ENCODE measurements around the gene PLAAT3. TPM values are rescaled to one million over a fixed set of nuclear protein-coding genes. Genes with fewer than 3 reads are reported as not detected.
"Not testable (repeated sequence)": the region's sequence is repeated elsewhere in the genome, so short reads cannot be mapped to it uniquely, and the experiment has no call there.

The PLAAT3 gene
- total RNA-seq, 1 donor from 2014 or later: 3.0 TPM

DNA sequence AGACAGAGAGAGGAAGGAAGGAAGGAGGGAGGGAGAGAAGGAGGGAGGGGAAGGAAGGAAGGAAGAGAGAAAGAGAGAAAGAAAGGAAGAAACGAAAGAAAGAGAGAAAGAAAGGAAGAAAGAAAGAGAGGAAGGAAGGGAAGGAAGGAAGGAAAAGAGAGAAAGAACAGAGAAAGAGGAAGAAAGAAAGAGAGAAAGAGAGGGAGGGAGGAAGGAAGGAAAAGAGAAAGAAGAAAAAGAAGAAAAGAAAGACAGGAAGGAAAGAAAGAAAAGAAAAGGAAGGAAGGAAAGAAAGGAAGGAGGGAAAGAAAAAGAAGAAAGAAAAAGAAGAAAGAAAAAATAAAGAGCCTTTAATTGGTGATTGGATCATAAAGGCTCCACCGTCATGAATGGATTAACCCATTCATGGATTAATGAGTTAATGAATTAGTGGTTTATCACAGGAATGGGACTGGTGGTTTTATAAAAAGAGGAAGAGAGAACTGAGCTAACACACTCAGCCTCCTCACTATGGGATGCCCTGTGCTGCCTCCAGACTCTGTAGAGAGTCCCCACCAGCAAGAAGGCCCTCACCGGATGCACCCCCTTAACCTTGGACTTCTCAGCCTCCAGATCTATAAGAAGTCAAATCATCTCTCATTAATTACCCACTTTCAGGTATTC, 42.1 kb downstream of the PLAAT3 start:
- intact Hi-C loops (cut with micrococcal nuclease): no loop called here

DNA sequence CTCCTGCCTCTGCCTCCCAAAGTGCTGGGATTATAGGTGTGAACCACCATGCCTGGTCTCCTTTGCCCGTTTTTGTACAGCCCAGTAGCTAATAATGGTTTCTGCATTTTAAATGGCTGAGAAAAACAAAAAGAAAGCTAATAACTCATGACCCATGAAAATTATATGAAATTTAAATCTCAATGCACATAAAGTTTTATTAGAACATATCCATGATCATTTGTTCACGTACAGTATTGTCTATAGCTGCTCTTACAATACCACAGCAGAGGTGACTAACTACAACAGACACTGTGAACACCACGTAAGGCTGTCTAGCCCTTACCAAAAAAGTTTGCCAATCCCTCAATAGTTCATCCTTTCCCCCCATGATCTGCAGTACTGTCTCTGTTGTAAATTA, 44.7 kb downstream of the PLAAT3 start:
- intact Hi-C loops (cut with micrococcal nuclease): loop anchor here (5.0 kb wide), 1 partner anchor 43 kb away; the partner anchor contains the start of gene PLAAT3

DNA sequence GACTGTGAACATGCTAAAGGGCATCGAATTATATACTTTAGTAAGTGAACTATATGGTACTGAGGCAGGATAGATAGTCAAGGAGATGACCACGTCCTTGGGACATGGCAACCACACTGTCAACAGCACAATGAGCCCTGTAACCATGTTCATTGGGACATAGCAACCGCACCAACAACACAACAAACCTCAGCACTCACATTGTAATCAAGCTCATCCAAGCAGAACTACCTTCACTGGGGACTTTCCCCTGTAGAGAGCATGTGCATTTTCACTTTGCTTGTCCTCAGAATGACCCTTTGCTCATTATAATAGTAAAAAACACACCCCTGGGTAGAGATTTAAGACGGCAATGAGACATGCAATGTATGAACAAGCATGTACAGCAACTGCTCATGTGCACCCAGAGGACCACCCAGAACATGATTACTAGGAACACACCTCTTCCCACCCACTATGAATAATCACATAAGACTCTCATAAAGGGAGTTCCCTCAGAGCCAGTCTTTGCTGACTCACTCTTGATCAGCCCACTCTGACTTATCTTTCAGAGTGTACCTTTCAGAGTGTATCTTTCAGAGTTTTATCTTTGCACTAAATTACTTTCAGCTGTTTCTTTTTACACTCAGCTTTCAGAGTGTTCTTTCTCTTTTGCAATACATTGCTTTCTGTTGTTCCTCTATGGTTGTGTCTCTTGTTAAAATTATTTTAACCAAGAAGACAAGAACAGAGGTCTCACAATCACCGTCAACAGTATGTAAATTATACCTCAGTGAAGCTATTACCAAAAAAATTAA, 47.0 kb downstream of the PLAAT3 start:
- intact Hi-C loops (cut with micrococcal nuclease): loop anchor here (1.0 to 5.0 kb wide), 8 partner anchors 14 to 687 kb away; partner anchors contain the start of genes ATL3, PLAAT3, PLAAT4 and RTN3

DNA sequence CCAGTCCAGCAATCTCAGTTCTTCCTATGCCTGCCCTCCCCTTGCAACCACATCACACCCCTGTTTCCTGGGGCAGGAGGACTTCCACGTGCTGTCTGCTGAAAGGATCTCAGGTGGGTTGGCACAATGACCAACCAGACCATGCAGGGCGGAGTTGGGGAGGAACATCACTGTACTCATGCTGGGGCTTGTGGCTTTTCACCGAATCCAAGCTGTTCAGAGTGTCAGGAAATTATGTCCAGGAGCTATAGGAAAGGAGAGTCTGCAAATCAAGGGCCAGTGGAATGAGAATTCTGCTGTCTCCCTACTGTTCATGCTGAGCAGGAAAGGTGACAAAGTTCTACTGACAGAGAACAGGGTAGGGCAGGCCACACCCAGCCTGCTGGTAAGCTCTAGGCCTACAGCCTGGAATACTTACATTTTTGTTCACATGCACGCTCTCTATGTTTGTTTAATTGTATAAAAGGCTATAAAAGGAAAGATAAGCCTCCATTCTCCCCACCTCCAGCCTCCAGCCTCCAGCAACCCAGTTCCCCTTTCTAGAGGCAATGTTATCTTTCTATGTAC, 49.4 kb downstream of the PLAAT3 start:
- intact Hi-C loops (cut with micrococcal nuclease): loop anchor here (1.0 to 5.0 kb wide), 3 partner anchors 9 to 47 kb away; partner anchors contain the start of gene PLAAT3

DNA sequence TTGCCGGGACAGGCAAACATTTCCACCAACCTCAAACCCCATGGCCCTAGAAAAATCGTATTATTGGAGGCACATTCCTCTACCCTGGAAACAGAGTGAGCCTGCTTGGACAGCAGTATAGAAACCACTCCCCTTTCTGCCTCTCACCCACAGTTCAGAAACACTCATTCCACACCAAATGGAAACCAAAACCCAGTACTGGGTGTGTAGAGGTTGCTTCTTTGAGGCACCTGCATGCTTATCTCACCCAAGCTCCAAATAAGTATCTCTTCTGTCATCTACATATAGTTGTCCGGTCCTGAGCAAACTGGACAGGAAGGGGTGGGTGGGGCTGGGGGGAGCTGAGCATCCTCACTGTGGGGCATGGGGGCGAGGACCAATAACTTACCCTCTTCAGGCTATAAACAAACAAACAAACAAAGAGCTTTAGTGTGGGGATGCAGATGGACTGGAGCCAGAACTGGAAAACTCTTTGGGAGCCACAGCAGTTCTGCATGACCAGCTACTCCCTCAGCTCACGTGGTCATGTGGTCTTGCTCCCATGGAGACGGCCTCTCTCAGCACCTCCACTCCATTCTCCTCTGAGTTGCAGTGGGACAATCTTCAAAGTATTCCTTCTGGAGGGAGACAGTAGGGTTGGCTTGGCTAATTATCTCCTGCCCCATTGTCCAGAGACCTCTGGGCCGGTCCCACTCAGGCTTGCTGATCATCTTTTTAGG, 50.0 kb downstream of the PLAAT3 start:
- intact Hi-C loops (cut with micrococcal nuclease): loop anchor here (1.0 kb wide), 2 partner anchors 10 kb away; no protein-coding TSS in a partner anchor

DNA sequence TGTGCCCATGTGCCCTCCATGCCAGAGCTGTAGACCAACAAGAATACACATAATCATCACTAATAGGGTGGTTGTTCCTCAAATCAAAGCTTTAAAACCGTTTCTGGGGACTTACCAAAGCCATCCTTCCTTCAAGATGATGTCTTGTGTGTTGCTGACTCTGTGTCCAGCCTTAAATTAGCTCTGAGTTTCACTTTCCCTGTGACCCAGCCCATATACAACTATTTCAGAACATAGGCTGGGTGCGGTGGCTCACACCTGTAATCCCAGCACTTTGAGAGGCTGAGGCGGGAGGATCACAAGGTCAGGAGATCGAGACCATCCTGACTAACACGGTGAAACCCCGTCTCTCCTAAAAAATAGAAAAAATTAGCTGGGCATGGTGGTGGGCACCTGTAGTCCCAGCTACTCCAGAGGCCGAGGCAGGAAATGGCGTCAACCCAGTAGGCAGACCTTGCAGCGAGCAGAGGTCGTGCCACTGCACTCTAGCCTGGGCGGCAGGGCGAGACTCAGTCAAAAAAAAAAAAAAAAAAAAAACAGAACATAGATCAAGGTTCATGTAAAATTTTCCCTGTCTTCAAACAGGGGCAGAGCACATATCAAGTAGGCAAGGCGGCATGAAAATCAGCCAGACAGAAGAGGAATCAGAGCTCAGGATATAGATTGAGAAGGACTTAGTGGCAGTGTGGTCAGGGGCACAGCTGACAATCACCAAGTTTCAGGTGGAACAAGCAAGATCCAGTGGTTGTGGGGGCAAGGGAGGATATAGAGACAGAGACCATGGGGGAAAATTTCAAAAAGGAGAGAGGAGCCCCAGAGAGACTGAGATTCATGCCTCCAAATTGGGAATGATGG, 50.8 kb downstream of the PLAAT3 start, which contains the start of gene PLAAT2:
TSS of gene PLAAT2 (minus strand) at position 179 of the 855 bp plus-strand sequence. CDS start at position 124, 55 bp downstream.
- intact Hi-C loops (cut with micrococcal nuclease): loop anchor here (1.0 kb wide), 2 partner anchors 9 to 11 kb away; no protein-coding TSS in a partner anchor

DNA sequence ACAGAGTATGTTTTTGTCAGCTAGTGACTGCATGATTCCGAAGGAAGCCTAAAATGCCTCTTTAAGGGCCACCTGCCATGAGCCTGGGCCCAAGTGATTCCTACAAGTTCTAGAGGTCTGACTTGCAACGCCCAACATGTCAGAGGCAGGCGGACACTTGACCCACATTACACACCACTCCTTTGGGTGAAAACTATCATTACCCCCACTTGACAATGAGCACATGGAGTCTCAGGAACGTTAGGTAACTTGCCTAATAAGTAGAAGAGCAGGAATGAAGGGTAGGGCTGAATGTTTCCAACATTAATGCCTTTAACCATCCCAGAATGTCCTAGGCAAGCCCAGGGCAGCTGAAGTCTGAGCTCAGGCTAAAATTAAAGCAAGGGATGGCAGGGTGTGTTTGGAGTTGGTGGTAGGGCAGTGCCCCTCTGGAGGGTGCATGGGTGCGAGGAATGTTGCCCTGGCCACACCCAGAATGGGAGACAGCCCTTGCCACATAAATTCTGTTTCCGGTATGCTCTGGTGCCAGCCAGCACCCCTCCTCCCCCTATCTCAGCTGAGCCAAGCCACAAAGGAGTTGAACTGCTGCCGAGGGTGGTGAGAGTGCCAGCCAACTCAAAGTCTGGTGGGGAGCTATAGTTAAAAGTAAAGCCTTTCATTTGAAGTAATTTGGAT, 53.6 kb downstream of the PLAAT3 start:
- intact Hi-C loops (cut with micrococcal nuclease): no loop called here

DNA sequence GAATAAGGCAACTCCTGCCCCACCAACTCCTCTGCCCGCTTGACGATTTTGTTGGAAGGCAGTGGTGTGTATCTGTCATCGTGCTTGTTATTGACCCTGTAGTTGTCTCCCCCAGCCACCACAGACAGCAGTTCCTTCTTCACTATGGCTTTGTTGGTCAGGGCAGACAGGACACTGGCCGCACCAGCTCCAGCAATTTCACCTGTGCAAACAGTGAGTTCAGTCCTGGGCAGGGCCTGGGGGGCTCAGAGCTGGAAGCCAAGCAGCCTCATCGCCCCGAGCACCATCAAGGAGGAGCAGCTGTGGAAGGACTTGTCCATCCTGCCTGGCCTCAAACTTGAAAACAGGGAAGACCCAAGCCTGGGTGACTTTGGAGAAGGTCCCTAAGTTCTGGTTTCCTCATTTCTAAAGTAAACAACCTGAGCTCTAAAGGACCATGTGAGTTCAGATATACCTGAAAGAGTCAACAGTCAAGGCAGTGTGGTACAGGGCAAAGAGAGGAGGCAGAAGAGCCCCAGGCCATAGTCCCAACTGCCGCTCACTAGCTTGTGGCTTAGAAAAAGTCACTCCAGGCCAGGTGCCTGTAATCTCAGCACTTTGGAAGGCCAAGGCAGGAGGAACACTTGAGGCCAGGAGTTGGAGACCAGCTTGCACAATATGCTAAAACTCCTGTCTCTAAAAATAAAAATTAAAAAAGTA, 55.6 kb downstream of the PLAAT3 start:
- intact Hi-C loops (cut with micrococcal nuclease): no loop called here

DNA sequence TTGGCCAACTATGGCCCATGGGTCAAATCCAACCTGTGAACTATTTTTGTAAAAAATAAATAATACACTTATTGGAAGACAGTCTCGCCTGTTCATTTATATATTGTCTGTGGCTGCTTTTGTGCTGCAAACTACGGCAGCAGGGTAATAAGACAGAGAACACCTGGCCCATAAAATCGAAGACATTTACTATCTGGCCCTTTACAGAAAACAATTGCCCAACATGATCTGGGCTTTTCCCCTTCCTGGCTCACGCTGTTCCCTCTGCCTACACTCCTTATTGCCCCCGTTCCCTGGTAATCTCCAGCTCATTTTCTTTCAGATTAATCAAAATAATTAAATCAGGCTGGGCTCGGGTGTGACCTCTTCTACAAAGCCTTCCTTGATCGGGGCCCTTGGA, 56.7 kb downstream of the PLAAT3 start:
- intact Hi-C loops (cut with micrococcal nuclease): no loop called here

DNA sequence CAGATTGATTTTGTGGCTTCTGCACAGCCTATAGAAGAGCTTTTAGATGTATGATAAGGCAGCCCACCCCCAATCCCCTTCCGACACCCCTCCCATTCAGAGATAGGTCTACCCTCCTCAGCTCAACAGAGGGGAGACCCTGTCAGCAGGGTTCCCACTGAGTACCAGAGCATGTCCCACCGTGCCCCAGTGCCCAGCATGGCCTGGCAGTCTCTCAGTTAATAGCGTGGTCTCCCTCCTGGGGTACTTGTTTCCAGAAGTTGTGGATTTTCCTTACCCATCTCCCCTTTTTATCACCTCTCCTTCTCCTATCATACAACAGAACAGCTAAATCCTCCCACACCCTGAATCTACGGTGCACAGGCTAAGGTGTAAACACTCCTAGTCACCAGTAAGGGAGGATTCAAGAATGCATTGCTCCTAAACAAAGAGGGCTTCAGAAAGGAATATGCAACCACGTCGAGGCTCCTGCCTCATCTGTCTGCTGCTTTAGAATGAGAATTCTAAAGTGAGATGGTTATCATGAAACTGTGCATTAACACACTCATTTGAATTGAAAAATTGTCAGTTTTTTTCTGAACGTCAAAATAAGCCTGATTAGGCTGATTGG, 57.7 kb downstream of the PLAAT3 start:
- intact Hi-C loops (cut with micrococcal nuclease): no loop called here

DNA sequence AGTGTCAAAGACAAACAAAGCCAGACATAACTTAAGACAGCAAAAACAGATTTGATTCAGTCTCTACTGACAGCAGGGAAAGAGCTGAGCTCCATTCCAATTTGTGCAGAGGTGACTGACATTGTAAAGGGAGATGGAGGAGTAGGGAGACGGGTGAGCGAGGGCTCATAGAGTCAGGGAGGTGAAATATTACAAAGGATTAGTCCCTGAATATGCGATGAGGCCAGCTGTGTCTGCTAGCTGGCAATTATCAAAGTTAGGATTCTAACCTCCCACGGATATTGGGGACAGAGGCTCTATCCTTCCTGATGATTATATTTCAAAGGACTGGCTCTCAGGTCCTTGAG, 59.4 kb downstream of the PLAAT3 start:
- intact Hi-C loops (cut with micrococcal nuclease): loop anchor here (1.0 kb wide), 1 partner anchor 9 kb away; no protein-coding TSS in a partner anchor

DNA sequence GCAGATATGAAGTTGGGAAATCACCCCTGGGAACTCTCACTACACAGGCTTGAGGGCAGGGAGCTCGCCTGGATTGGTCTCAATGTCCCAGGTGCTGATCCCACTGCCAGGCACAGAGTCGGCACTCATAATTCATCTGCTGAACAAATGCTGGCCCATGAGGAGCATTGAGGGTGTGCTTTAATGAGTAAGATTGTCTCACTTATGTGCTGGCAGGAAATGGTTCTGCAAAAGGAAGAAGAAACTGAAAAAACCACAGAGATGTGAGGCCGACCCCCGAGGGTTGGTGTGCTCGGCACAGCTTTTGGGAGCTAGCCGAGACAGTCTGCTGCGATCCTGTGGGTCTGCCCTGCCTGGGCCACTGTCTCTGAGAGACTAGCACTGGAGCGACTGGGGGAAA, 60.5 kb downstream of the PLAAT3 start:
- intact Hi-C loops (cut with micrococcal nuclease): loop anchor here (1.0 kb wide), 3 partner anchors 11 to 17 kb away; partner anchors contain the start of gene PLAAT4

DNA sequence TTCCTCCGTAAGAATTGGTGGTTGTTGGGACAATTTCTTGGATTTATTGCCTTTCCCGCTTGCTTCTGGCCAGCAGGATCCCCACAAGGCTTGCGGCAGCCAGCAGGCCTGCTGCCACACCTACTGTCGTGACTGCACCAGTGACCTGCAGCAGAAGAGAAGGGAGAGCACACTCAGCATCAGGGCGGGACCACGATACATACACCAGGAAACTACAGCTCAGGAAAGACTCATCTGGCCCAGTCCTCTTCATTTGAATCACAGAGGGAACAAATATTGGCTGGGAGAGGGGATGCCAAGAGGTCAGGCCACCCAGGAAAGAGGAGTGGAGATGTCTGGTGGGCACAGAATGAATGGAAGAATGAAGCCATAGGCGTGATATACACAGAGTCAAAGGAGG, 61.3 kb downstream of the PLAAT3 start:
- intact Hi-C loops (cut with micrococcal nuclease): loop anchor here (1.0 kb wide), 2 partner anchors 14 to 17 kb away; partner anchors contain the start of gene PLAAT4

DNA sequence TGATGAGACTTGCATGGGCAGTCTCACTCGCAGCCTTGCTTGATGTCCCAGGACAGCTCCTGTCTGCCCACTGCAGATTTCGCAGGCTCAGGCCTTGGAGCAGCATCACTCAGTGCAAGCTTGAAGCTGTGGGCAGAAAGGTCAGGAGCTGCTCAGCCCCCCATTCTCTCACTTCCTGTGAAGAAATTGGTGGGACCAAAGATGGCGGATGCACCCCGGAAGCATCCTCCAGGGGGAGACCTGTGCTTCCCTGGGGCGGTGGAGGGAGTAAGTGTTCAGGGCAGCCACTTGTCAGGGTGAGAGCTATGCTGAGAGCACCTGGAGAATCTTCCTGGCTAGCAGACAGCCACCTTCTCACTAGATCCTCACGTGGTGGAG, 62.4 kb downstream of the PLAAT3 start:
- intact Hi-C loops (cut with micrococcal nuclease): no loop called here

DNA sequence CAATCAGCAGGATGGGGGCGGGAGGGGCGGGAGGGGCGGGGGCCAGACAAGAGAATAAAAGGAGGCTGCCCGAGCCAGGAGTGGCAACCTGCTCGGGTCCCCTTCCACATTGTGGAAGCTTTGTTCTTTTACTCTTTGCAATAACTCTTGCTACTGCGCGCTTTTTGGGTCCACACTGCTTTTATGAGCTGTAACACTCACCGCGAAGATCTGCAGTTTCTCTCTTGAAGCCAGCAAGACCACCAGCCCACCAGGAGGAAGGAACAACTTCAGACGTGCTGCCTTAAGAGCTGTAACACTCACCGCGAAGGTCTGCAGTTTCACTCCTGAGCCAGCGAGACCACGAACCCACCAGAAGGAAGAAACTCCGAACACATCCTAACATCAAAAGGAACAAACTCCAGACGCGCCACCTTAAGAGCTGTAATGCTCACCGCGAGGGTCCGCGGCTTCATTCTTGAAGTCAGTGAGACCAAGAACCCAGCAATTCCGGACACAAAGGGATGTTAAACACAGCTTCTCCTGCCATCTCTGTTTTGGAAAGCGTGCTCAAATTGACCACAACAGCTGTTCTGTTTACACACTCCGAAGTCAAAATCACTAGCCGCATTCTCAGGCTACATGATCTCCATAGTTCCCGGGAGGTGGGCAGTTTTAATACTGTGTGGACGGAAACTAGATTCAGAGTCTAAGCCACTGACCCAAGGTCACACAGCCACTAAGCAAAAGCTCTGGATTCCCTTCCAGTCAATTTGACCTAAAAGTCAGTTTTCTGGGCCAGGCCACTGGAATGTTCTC, 62.9 kb downstream of the PLAAT3 start:
- intact Hi-C loops (cut with micrococcal nuclease): no loop called here

DNA sequence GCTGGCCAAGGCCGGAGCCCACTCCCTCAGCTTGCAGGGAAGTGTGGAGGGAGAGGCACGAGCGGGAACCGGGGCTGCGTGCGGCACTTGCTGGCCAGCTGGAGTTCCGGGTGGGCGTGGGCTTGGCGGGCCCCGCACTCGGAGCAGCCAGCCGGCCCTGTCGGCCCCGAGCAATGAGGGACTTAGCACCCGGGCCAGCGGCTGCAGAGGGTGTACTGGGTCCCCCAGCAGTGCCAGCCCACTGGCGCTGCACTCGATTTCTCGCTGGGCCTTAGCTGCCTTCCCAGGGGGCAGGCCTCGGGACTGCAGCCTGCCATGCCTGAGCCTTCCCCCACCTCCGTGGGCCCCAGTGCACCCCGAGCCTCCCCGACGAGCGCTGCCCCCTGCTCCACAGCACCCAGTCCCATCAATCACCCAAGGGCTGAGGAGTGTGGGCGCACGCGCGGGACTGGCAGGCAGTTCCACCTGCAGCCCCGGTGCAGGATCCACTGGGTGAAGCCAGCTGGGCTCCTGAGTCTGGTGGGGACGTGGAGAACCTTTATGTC, 64.0 kb downstream of the PLAAT3 start:
- intact Hi-C loops (cut with micrococcal nuclease): not testable (repeated sequence)

DNA sequence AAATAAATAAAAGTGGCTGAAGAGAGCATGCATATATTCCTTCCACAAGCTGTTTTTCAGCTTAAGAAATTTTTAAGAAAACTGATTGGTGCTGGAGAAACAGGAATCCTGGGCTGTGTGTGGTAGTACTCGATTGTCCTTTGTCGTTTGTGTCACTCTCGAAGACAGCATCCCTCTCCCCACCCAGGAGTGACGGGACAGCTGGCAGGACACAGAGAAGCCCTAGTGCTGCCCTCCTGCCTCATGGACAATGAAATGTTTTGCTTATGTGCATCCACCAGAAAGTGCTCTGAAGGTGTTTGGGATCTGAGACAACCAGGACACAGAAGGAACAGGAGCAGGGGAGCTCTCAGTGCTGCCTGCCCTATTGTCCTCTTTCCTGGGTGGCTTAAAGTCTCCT, 64.8 kb downstream of the PLAAT3 start:
- intact Hi-C loops (cut with micrococcal nuclease): no loop called here

DNA sequence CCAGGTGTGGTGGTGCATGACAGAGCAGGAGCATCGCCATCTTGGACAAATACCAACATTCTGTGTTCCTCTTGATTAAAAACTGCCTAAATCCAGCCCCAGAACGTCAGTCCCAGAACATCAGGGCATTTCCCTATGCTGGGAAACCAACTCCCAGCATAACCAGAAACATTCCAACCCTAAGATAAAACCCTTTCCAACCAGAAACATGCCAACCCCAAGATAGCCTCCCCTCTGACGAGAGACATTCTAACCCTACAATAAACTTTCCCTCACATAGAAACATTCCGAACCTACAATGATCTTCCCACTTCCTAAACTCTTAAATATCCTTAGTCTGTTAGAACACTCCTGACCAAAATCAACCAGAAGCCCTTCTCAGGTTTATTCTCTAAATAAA, 66.1 kb downstream of the PLAAT3 start:
- intact Hi-C loops (cut with micrococcal nuclease): no loop called here
